Astrocyte of the spinal cord (primary cell): ENCODE results near the gene GGT6.

Experiments used
- DNase-seq: peaks from one replicate; pipeline ENCODE4 v3.0.0; 2011; ENCODE audit warnings: low read depth, low spot score
- H3K4me3 ChIP-seq: 2 replicates; pipeline ENCODE4 v1.5.1; 2011; ENCODE audit warnings: low read depth, mild to moderate bottlenecking, low read length, moderate library complexity
- in situ Hi-C: cut with HindIII; loops from 2 replicates; pipeline ENCODE4 v1.10.0; 2017; ENCODE audit warnings: low sequenced_read_pairs
- TF ChIP-seq, protein P1 (sequence below): IDR thresholded peaks from 2 replicates; pipeline ENCODE4 v1.5.1; 2012; ENCODE audit warnings: low read depth, mild to moderate bottlenecking, low read length, inconsistent platforms

Gene GGT6

DNA sequence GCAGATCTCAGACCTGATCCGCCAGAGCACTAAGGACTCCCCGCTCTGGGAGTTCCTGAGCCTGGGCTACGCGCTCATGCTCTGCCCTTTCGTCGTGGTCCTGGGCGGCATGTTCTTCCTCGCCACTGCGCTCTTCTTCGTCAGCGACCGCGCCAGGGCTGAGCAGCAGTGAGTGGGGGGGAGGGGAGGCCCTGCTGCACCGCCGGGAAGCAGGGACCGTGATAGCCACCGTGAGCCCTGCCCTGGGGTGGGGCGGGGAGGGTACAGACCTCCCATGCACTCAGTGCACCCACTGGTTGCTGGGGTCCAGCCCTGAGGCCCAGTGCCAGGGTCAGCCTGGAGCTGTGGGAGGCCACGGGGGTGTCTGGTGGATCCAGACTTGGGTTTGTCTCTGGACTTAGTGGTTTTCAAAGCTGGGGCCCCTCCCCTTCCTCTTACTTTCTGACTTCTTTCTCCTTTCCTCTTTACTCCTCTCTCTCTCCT lies 24.1 kb downstream of the GGT6 start:
- TF ChIP-seq, protein P1, sequence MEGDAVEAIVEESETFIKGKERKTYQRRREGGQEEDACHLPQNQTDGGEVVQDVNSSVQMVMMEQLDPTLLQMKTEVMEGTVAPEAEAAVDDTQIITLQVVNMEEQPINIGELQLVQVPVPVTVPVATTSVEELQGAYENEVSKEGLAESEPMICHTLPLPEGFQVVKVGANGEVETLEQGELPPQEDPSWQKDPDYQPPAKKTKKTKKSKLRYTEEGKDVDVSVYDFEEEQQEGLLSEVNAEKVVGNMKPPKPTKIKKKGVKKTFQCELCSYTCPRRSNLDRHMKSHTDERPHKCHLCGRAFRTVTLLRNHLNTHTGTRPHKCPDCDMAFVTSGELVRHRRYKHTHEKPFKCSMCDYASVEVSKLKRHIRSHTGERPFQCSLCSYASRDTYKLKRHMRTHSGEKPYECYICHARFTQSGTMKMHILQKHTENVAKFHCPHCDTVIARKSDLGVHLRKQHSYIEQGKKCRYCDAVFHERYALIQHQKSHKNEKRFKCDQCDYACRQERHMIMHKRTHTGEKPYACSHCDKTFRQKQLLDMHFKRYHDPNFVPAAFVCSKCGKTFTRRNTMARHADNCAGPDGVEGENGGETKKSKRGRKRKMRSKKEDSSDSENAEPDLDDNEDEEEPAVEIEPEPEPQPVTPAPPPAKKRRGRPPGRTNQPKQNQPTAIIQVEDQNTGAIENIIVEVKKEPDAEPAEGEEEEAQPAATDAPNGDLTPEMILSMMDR: no peak
- no peak overlapping the region for H3K4me3 ChIP-seq
- DNase-seq: no peak
- in situ Hi-C loops: no loop called here

DNA sequence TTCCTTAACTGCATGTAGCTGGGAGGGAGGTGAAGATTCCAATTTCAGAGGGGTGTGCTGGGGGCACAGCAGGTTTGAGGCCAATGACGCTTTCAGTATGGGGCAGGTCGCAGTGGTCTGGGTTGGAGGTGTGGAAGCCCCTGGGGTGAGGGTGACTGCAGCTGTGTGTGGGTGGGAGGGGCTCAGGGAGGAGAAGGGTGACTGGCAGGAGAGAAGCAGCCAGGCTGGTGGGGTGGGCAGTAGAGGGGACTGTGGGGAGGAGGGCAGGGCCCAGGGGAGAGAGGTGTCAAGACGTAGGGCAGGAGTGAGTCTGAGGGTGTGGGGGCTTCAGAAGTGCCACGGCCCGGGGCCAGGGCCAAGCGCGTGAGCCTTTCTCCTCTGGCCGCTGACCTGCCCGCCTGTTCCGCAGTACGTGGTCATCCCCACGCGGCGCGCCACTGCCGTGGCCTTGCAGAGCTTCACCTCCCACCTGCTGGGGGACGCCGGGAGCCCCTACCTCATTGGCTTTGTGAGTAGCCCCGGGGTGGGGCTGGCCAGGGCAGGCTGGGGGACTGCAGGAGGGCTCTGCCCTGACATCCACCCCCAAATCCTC lies 24.6 kb downstream of the GGT6 start:
- no peak overlapping the region for H3K4me3 ChIP-seq
- TF ChIP-seq, protein P1: no peak
- no peak for DNase-seq
- in situ Hi-C loops: no loop called here

DNA sequence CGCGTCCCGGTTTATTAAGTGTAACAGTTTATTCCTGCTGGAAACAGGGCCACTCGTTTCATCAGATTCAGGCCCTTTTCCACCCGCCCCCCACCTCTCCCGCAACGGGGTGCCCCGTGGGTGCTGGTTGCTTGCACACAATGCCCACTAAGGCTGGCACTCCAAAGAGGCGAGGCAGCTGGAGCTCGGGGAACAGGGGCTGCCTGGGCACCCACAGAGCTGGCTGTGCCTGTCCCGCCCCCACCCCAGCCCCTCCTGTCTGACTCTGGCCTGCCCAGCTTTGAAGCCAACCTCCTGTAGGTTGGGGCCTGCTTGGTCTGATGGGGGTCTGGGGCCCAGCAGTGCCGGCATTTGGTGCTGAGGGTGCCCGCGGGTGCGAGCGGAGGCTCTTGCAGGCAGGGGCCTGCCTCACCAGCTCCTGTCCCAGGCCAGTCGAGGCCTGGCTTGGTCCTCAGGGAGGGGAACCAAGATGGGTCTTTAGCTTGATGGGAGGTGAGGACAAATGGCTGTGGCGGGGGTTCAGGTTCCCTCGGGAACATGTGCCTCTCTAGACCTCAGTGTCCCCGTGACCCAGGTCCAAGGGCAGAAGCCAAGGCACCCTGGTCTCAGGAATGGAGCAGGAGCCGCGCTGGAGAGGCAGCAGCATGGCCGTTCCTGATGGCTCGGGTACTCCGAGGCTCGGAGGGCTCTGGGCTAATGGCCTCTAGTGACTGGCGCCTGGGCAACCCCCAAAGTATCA lies 25.3 kb downstream of the GGT6 start:
- H3K4me3 ChIP-seq: no peak overlapping the region
- DNase-seq: no peak
- TF ChIP-seq, protein P1: no peak
- in situ Hi-C loops: no loop called here

DNA sequence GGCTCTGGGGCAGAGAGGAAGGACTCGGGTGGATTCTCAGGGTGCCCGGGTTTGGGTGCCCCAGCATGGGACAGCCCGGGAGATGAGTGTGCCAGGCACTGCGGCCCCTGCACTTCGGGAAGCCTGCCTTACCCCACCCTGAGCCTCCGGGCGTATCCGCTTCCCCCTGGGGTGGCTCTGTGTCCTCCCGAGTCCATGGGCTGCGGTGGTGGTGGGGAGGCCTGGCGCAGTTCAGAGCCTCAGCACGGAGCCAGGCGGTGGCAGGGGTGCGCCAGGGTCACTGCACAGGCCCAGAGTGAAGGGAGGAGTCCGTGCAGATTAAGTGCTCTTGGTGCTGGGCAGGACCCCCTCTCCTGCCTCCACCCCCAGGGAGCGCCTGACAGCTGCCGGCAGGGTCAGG lies 25.9 kb downstream of the GGT6 start:
- no peak for DNase-seq
- in situ Hi-C loops: no loop called here
- H3K4me3 ChIP-seq: no peak overlapping the region
- TF ChIP-seq, protein P1: no peak

DNA sequence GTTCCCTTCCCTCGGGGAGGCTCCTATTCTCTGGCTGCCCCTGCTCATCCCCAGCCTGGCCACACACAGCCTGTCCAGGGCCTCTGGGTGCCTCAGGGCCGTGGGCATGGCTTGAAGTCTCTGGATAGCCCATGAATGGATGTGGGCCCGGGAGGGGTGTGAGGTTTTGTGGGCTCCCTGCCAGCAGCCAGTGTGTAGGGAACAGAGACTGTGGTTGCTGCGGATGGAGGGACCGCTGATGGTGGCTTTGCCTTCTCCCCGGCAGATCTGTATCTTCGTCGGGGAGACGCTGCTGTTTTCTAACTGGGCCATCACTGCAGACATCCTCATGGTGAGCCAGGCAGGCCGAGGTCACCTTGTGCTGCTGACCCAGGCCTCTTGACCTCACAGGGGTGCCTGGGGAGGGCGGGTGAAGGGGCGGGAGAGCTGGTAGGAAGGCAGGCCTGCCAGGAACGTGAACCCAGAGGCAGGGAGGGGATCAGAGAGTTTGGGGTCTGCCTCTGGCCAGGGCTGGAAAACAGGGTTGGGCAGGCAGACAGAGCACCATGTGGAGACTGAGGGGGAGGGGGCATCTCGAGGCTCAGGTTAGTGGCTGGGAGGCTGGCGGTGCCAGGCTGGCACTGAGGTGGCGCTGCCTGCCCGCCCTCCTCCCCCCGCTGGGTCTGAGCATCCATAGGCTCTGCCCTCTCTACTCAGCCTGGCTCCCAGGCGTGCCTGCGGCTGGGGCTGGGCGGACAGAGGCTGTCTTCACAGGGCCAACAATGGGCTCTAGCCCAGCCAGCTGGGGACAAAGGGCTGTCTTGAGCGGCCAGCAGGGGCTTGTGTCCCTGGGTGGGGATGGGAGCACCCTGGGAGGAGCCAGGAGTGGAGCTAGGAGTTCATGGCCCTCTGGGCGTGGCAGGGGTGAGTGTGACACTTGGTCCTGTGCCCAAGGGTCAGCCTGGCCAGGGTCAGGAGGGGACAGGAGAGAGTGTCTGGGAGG lies 26.6 kb downstream of the GGT6 start:
- DNase-seq: no peak
- no peak overlapping the region for H3K4me3 ChIP-seq
- in situ Hi-C loops: no loop called here
- TF ChIP-seq, protein P1: no peak

DNA sequence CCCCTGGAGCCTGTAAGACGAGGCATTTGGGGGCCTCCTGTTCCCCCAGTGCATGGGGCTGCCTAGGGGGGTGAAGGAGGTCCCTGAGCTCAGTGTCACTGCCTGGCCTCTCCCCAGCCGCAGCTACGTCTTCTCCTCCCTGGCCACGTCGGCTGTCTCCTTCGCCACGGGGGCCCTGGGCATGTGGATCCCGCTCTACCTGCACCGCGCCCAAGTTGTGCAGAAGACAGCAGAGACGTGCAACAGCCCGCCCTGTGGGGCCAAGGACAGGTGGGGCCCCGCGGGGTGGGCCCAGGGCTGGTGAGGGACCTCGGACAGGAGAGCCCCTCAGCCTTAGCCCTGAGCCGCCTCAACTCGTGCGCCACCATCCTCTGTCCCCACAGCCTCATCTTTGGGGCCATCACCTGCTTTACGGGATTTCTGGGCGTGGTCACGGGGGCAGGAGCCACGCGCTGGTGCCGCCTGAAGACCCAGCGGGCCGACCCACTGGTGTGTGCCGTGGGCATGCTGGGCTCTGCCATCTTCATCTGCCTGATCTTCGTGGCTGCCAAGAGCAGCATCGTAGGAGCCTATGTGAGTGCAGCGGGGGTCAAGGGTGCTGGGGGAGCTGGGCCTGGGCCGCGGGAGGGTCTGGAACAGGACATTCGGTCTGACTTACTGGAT lies 27.4 kb downstream of the GGT6 start:
- in situ Hi-C loops: no loop called here
- DNase-seq: no peak
- H3K4me3 ChIP-seq: no peak overlapping the region
- TF ChIP-seq, protein P1: no peak
